Endothelial cell of umbilical vein (primary cell): ENCODE results near the gene KCNIP1.

ENCODE experiments used
- JUN ChIP-seq: IDR thresholded peaks from 2 replicates; pipeline ENCODE4 v1.6.1; 2011; ENCODE audit warnings: borderline replicate concordance, low read depth; ENCODE audit not compliant: insufficient read length, insufficient read depth
- POLR2AphosphoS5 ChIP-seq: IDR thresholded peaks from 2 replicates; pipeline ENCODE4 v1.6.1; 2012; ENCODE audit warnings: low read depth, mild to moderate bottlenecking, control low read depth, low read length, moderate library complexity; ENCODE audit not compliant: insufficient read depth
- TF ChIP-seq, protein P1 (sequence below), 2 donors: IDR thresholded peaks; 1 replicate in 1 of 2; 2 replicates in 1 of 2; pipeline ENCODE4 v1.5.1; 2011; ENCODE audit warnings: low read length in 2 of 2, mild to moderate bottlenecking in 2 of 2, moderate library complexity in 2 of 2, control low read depth in 1 of 2, inconsistent platforms in 1 of 2, low read depth in 1 of 2; ENCODE audit not compliant: insufficient read depth in 1 of 2; ENCODE audit errors: extremely low read depth in 1 of 2
- TF ChIP-seq, protein P2 (sequence below): IDR thresholded peaks from 2 replicates; pipeline ENCODE4 v1.6.1; 2011; ENCODE audit not compliant: insufficient read depth, insufficient read length

- TF ChIP-seq POLR2AphosphoS5 = no peak
- TF ChIP-seq, protein P1, sequence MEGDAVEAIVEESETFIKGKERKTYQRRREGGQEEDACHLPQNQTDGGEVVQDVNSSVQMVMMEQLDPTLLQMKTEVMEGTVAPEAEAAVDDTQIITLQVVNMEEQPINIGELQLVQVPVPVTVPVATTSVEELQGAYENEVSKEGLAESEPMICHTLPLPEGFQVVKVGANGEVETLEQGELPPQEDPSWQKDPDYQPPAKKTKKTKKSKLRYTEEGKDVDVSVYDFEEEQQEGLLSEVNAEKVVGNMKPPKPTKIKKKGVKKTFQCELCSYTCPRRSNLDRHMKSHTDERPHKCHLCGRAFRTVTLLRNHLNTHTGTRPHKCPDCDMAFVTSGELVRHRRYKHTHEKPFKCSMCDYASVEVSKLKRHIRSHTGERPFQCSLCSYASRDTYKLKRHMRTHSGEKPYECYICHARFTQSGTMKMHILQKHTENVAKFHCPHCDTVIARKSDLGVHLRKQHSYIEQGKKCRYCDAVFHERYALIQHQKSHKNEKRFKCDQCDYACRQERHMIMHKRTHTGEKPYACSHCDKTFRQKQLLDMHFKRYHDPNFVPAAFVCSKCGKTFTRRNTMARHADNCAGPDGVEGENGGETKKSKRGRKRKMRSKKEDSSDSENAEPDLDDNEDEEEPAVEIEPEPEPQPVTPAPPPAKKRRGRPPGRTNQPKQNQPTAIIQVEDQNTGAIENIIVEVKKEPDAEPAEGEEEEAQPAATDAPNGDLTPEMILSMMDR (IDR thresholded peaks at IDR 0.05; ENCODE audit: extremely low read depth in 1 of 2, insufficient read depth in 1 of 2, low read depth in 1 of 2, low read length in 2 of 2) = no peak
- TF ChIP-seq, protein P2, sequence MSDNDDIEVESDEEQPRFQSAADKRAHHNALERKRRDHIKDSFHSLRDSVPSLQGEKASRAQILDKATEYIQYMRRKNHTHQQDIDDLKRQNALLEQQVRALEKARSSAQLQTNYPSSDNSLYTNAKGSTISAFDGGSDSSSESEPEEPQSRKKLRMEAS = no peak
- no peak for TF ChIP-seq JUN
Measured at GRCh38 chr5:170715141-170715540, 211.3 kb downstream of the KCNIP1 start.
